ENCODE results near the gene MYF6. TPM values are rescaled to one million over a fixed set of nuclear protein-coding genes. Genes with fewer than 3 reads are reported as not detected.

Gene MYF6
- polyA plus RNA-seq, 1 donor = 119 TPM

DNA sequence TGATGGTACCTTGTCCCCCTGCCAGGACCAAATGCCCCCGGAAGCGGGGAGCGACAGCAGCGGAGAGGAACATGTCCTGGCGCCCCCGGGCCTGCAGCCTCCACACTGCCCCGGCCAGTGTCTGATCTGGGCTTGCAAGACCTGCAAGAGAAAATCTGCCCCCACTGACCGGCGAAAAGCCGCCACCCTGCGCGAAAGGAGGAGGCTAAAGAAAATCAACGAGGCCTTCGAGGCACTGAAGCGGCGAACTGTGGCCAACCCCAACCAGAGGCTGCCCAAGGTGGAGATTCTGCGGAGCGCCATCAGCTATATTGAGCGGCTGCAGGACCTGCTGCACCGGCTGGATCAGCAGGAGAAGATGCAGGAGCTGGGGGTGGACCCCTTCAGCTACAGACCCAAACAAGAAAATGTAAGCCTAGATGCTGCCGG is 410 bp downstream of the MYF6 start:
- DNase-seq = no peak

DNA sequence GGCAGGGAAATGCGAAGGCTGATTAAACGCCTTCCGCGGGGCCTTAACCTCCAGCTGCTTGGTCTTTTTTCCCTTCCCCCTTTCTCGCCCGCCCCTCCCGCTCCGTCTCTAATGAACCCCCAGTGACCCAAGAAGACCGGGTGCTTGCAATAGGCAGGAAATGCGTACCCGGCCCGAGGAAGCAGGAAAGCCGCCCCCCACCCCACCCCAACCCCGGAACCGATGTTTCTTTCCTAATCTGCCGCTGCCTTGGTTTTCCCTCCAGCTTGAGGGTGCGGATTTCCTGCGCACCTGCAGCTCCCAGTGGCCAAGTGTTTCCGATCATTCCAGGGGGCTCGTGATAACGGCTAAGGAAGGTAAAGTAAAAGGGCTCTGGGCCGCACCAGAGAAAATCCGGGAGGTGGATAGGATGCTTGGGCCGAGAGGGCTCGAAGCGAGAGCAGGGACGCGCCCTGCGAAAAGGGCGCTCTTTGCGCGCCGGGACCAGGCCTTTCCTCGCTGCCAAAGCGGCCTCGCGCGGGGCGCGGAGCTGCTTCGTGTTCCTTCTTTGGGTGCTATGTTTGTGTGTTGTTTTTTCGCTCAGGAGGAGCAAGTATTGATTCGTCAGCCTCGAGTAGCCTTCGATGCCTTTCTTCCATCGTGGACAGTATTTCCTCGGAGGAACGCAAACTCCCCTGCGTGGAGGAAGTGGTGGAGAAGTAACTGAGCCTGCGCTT is 983 bp downstream of the MYF6 start:
- DNase-seq = no peak

GRCh38 chr12:80708975-80709328 is 1.5 kb downstream of the MYF6 start:
- no peak for DNase-seq

DNA sequence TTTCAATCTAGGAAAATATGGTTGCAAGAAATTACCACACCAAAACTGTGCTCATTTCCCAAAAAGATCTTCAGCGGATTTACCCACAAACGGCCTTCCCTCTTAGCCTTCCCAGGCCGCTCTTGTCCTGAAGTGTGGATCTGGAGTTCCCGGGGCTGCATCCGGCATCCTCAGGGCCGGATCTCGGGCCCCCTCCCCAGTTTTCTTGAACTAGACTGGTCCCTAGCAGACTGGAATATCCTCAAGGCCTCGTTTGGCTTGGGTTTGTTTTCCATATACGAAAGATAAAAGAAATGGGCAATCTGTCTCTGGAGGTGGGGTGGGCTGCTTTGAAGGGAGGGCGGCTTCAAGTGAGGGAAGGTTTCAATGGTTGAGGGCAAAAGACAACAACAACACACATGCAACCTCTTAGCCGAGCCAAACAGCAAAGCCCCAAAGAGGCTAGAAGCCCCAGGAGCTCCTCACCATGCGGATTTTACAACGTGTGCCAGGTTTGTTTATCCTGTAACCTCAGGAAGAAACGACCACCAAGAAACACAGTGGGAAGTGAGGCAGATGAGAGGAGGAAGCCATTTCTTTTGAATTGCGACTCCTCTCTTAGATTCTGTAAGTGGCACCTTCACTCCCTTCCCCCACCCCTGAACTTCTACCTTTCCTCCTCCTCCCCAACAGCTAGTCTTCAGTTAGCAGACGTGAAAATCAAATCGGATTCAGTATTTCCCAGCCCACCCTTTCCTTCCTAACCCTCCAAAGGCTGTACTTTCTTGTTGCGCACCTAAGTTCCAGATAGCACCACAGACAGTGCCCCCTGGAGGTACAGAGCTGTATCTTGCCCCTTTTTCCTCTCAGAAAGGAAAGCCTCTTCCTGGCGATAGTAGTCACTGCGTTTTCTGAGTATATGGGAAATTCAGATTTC is 2.6 kb downstream of the MYF6 start:
- DNase-seq = no peak

DNA sequence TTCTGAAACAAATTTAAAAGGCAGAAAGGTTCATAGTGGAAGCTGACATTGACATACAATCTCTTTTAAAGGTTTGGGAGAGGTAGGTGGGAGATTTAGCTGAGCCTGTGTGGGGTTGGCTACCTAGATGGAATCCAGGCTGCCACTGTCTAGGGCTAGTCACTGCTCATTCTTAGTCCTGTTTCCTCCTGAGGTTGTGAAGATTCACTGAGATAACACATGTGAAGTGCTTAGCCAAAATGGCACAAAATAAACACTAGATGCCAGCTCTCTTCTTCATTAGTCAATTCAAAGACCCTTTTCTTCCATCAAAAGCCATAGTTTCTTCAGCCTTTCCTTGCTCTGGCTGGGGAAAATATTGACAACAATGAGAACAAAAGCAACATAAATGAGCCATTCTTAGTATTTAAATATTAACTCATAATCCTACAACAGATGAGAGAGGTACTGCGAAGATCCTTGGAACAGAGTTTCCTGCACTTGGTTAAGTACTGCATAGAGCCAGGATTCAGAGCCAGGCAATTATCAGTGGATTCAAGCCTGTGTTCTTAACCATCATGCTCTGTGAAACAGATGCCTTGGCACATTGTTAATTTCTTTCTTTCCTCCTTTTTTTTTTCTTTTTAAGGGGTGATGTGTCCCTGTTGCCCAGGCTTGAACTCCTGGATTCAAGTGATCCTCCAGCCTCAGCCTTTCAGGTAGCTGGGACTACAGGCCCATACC is 3.5 kb downstream of the MYF6 start:
- DNase-seq = no peak

DNA sequence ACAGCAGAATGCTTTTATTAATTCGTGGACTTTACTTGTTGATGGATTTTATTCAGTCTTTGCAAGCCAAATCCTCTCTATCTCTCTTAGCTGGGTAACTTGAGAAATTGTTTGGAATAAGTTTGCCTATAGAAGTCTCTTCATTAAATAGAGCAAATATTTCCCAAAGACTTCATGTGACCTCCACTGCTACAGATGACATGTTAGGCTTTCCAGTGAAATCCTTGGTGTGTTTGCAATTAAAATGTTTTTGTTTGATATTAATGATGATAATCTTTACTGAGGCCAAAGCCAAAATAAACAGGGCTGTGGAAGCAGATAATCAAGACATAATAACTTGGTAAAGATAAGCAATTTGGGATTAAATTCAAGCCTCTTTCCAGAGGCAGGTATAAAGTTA is 4.4 kb downstream of the MYF6 start:
- DNase-seq = no peak

GRCh38 chr12:80712866-80713265 is 5.4 kb downstream of the MYF6 start:
- no peak for DNase-seq

DNA sequence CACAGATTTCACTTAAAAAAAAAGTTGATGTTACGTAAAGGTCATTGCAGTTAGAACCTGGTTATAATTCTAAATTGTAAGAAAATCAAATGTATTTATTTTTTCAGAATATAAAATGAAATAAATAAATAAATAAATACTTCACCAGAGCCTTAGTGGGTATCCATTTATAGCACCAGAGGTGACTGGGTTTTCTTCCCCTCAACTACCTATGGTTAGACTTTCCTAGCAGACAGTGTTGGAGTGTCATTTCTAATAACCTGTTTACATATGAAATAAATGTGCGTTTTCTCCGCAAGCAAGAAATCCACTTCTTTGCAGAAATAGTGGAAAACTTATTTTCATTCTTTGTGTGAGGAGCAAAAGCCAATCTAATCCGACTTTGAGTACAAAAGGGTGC is 6.0 kb downstream of the MYF6 start:
- no peak for DNase-seq

- DNase-seq = no peak
Observed at GRCh38 chr12:80714055-80714454, 6.6 kb downstream of the MYF6 start.

DNA sequence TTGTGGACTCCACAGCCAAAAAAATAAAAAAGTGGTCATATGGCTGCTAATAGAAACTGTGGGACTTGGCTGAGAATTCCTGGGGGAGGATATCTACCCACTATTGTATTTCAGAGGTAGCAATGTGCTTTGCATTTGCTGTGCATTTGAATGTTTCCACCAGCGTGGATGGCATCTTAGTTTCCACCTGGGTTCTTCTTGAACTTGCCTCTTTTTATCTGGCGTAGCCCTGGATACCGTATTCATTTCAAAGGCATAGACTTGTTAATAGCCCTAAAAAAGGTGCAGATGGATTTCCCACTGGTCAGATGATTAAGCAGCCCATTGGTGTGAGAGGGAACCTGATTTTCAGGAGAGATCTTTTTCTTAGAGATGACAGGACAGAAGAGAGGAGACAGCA is 7.4 kb downstream of the MYF6 start:
- DNase-seq = no peak

DNA sequence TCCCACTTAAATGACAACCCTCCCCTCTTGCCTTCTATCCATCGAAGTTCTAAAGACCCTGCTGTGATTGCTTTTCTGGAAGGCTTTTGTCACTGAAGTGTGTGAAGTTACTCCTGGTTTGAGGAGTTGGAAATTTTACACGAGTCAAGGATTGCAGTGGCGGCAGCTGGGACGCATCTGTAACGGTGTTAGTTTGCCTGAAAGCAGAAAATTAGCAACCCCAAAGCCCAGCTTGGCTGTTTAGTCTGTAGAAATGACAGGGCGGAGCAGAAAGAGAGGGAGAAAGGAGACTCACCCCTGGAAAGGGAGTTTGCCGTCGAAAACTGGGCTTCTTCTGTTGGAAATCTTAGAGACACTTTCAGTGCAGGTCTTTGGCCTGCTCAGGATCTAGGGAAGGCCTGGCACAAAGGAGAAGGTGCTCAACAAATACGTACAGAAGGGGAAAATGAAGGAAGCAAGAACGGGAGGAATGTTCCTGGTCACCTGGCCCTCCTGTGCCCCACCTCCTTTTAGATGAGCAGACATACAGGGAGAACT is 8.3 kb downstream of the MYF6 start:
- no peak for DNase-seq

DNA sequence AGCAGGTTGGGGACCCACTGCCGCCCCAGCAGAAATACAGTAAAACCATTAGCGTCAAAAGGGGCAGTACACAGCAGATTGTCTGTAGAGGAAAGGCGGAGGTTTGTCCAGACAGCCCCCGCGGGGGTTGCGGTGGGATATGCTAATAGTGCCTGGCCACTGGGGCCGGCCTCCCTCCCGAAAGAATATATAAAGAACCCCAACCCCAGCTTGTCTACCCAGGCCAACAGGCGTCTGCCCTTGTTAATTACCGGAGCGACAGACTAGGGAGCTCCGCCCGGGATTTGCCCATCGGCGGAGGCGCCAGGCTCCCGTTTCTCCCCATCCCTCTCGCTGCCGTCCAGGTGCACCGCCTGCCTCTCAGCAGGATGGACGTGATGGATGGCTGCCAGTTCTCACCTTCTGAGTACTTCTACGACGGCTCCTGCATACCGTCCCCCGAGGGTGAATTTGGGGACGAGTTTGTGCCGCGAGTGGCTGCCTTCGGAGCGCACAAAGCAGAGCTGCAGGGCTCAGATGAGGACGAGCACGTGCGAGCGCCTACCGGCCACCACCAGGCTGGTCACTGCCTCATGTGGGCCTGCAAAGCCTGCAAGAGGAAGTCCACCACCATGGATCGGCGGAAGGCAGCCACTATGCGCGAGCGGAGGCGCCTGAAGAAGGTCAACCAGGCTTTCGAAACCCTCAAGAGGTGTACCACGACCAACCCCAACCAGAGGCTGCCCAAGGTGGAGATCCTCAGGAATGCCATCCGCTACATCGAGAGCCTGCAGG is 9.4 kb downstream of the MYF6 start, which contains the start of gene MYF5:
TSS of gene MYF5 (plus strand) at position 217 of the 774 bp plus-strand sequence. CDS start at position 369, 152 bp downstream.
- DNase-seq = no peak

DNA sequence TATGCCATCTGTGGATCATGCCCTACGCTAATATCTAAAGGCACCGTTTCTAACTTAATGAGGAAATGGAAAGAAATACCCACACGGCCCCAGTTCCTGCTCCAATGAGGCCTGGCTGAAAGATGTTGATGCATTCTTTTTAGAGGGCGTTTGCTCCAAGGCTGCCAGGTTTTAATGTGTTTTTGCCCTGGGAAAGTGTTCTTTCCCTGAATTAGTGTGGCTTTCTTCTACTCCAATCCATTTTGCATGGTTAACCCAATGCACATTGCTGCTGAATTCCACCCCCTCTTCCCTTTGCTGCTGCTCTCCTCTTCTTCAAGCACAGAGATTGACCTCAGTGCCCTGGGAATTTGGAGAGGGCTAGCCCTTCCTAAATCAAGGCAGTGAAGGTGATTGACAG is 10.4 kb downstream of the MYF6 start:
- DNase-seq = no peak

GRCh38 chr12:80720516-80720915 is 13.1 kb downstream of the MYF6 start:
- no peak for DNase-seq

GRCh38 chr12:80721326-80721725 is 13.9 kb downstream of the MYF6 start:
- no peak for DNase-seq

DNA sequence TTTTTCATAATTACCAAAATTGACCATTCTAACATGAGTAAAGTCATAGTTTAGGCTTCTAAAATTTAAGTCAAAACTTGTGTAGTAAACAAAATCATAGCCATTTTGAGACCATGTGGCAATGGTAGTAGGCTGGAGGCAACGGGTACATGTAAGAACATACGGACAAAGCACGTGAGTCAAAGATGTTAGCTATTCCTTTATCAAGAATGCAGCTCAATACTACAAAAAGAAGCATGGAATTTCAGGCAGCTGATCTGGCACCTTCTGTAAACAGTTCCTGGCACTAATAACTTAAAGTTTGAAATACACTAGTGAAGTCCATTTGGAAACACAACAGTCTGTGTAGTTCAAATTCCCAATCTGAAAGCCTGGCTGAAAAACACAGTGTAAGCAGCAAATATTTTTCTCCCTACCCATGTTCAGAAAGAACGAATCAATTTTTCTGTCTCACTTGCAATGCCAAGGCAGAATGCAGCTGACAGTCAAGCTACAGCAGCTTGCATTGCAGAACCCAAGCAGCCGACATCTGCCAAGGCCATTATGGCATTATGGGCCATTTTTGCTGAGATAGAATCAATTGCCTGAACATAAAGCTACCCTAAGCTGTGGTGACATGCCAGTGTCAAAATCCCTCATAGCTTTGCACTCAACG is 38.5 kb downstream of the MYF6 start:
- peak; percentile 12 for DNase-seq

DNA sequence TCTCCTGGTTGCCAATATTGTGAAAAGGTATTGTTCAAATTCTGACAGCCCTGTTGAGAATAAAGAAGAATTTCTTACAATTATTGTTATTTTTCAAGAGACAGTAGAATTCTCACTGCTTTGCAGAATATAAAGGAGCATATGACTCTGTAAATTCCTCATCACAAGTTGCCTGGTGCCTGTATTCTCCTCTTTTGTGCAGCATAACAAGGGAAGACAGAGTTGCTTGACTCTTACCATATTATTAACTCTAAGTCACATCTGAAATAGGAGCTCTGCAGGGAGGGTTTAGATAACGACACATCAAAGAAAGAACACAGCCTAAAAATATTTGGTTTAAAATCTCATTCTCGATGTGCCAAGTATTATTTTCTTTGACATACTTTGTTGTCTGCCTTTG is 40.4 kb downstream of the MYF6 start:
- DNase-seq = no peak

- peak; percentile 25 for DNase-seq
Observed at GRCh38 chr12:80749456-80749855, 42.0 kb downstream of the MYF6 start.

GRCh38 chr12:80752464-80752863 is 45.0 kb downstream of the MYF6 start:
- DNase-seq = no peak

GRCh38 chr12:80754274-80754673 is 46.8 kb downstream of the MYF6 start:
- DNase-seq = no peak

DNA sequence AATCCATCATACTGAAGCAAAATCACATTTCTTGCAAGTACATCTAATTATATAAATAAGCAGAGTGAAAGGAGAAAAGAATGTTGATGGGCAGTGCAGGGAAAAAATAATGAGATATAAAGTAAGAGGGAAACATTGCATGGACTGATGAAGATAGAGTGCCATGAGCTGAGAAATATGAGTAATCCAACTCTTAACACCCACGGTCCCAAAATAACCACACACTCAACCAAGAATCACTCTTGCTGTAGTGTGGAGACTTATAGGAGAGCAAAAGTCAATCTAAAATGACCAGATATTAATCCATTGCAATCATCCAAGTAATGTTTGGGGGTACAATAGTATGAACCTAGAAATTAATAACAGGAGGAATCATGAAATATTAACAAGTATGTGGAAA is 49.4 kb downstream of the MYF6 start:
- DNase-seq = no peak

Data from hindlimb muscle (tissue), 1 donor.